T-helper 1 cell treated with Interleukin-12 subunit alpha and Interleukin-12 subunit beta and Interleukin-4 antibody, amounts not matched to agents 30 μg/mL and 1 μg/mL, for 36 hours (primary cell): ENCODE measurements around the gene SPDYC.
A peak's percentile ranks its signal among the peaks of the same experiment; 100 is the strongest.

Experiments
- H3K27ac Mint-ChIP-seq: one replicate; pipeline ENCODE4 v1.8.0; 2021; ENCODE audit warnings: mild to moderate bottlenecking, mixed read lengths
- H3K27me3 Mint-ChIP-seq: one replicate; pipeline ENCODE4 v1.8.0; 2021; ENCODE audit warnings: low read depth, mixed read lengths
- H3K36me3 Mint-ChIP-seq: one replicate; pipeline ENCODE4 v1.8.0; 2021; ENCODE audit warnings: low read depth, mixed read lengths
- H3K4me1 Mint-ChIP-seq: one replicate; pipeline ENCODE4 v1.8.0; 2021; ENCODE audit warnings: low read depth, mixed read lengths
- H3K4me3 Mint-ChIP-seq: one replicate; pipeline ENCODE4 v1.8.0; 2021; ENCODE audit warnings: mild to moderate bottlenecking, moderate library complexity, mixed read lengths
- H3K9me3 Mint-ChIP-seq: one replicate; pipeline ENCODE4 v1.8.0; 2021; ENCODE audit warnings: mixed read lengths

The SPDYC gene

GRCh38 chr11:65150509-65151299 lies 19.3 kb upstream of the SPDYC start:
- H3K36me3 Mint-ChIP-seq: no peaks in the 10 kb centered on the region
- no peaks in the 10 kb centered on the region for H3K9me3 Mint-ChIP-seq
- peaks cover 13% of the 10 kb centered on the region for H3K27me3 Mint-ChIP-seq
- no peak overlapping the region for H3K4me3 Mint-ChIP-seq
- H3K4me1 Mint-ChIP-seq: peaks cover 13% of the 10 kb centered on the region
- H3K27ac Mint-ChIP-seq: no peak overlapping the region

- no peaks in the 10 kb centered on the region for H3K36me3 Mint-ChIP-seq
- no peaks in the 10 kb centered on the region for H3K9me3 Mint-ChIP-seq
- no peak overlapping the region for H3K4me3 Mint-ChIP-seq
- H3K27me3 Mint-ChIP-seq: peaks cover 13% of the 10 kb centered on the region
- no peak overlapping the region for H3K27ac Mint-ChIP-seq
- H3K4me1 Mint-ChIP-seq: peaks cover 13% of the 10 kb centered on the region
Observed at GRCh38 chr11:65151331-65151899, 18.6 kb upstream of the SPDYC start.

GRCh38 chr11:65152122-65152521 lies 17.9 kb upstream of the SPDYC start:
- Mint-ChIP-seq H3K4me1 (peaks cover 13% of the 10 kb centered on the region), H3K27ac (no peak overlapping the region), H3K27me3 (peaks cover 13% of the 10 kb centered on the region), H3K36me3 (no peaks in the 10 kb centered on the region), H3K4me3 (no peak overlapping the region), H3K9me3 (no peaks in the 10 kb centered on the region)

- Mint-ChIP-seq H3K27ac (no peak overlapping the region), H3K4me1 (peaks cover 8% of the 10 kb centered on the region), H3K4me3 (no peak overlapping the region), H3K36me3 (no peaks in the 10 kb centered on the region), H3K27me3 (peaks cover 16% of the 10 kb centered on the region), H3K9me3 (no peaks in the 10 kb centered on the region)
Observed at GRCh38 chr11:65156256-65156655, 13.8 kb upstream of the SPDYC start.

GRCh38 chr11:65156926-65157325 lies 13.1 kb upstream of the SPDYC start:
- Mint-ChIP-seq H3K27ac (no peak overlapping the region), H3K27me3 (peaks cover 16% of the 10 kb centered on the region), H3K4me3 (no peak overlapping the region), H3K9me3 (no peaks in the 10 kb centered on the region), H3K4me1 (peaks cover 8% of the 10 kb centered on the region), H3K36me3 (no peaks in the 10 kb centered on the region)

- Mint-ChIP-seq H3K36me3 (no peaks in the 10 kb centered on the region), H3K9me3 (no peaks in the 10 kb centered on the region), H3K4me1 (peaks cover 4% of the 10 kb centered on the region), H3K27ac (no peak overlapping the region), H3K4me3 (no peak overlapping the region), H3K27me3 (peaks cover 16% of the 10 kb centered on the region)
Observed at GRCh38 chr11:65157336-65157735, 12.7 kb upstream of the SPDYC start.

- Mint-ChIP-seq H3K36me3 (no peaks in the 10 kb centered on the region), H3K27ac (no peak overlapping the region), H3K27me3 (peaks cover 9% of the 10 kb centered on the region), H3K4me3 (no peak overlapping the region), H3K4me1 (no peaks in the 10 kb centered on the region), H3K9me3 (no peaks in the 10 kb centered on the region)
Observed at GRCh38 chr11:65159012-65159411, 11.0 kb upstream of the SPDYC start.

- no peaks in the 10 kb centered on the region for H3K36me3 Mint-ChIP-seq
- H3K4me1 Mint-ChIP-seq: no peaks in the 10 kb centered on the region
- H3K27me3 Mint-ChIP-seq: peaks cover 9% of the 10 kb centered on the region
- H3K27ac Mint-ChIP-seq: no peak overlapping the region
- no peaks in the 10 kb centered on the region for H3K9me3 Mint-ChIP-seq
- no peak overlapping the region for H3K4me3 Mint-ChIP-seq
Observed at GRCh38 chr11:65160643-65161042, 9.4 kb upstream of the SPDYC start.

GRCh38 chr11:65163684-65164083 lies 6.3 kb upstream of the SPDYC start:
- Mint-ChIP-seq H3K4me1 (peaks cover 2% of the 10 kb centered on the region), H3K27ac (no peak overlapping the region), H3K9me3 (no peaks in the 10 kb centered on the region), H3K4me3 (no peak overlapping the region), H3K27me3 (peaks cover 9% of the 10 kb centered on the region), H3K36me3 (no peaks in the 10 kb centered on the region)

- Mint-ChIP-seq H3K9me3 (no peaks in the 10 kb centered on the region), H3K4me3 (no peak overlapping the region), H3K36me3 (no peaks in the 10 kb centered on the region), H3K27ac (no peak overlapping the region), H3K4me1 (peaks cover 10% of the 10 kb centered on the region), H3K27me3 (no peaks in the 10 kb centered on the region)
Observed at GRCh38 chr11:65165410-65166317, 4.4 kb upstream of the SPDYC start.

GRCh38 chr11:65166893-65167292 lies 3.1 kb upstream of the SPDYC start:
- H3K9me3 Mint-ChIP-seq: no peaks in the 10 kb centered on the region
- no peak overlapping the region for H3K27ac Mint-ChIP-seq
- no peaks in the 10 kb centered on the region for H3K27me3 Mint-ChIP-seq
- H3K36me3 Mint-ChIP-seq: no peaks in the 10 kb centered on the region
- H3K4me1 Mint-ChIP-seq: peaks cover 10% of the 10 kb centered on the region
- H3K4me3 Mint-ChIP-seq: no peak overlapping the region

- no peaks in the 10 kb centered on the region for H3K9me3 Mint-ChIP-seq
- no peak overlapping the region for H3K4me3 Mint-ChIP-seq
- H3K4me1 Mint-ChIP-seq: peaks cover 10% of the 10 kb centered on the region
- no peaks in the 10 kb centered on the region for H3K36me3 Mint-ChIP-seq
- no peaks in the 10 kb centered on the region for H3K27me3 Mint-ChIP-seq
- H3K27ac Mint-ChIP-seq: no peak overlapping the region
Observed at GRCh38 chr11:65167656-65168055, 2.4 kb upstream of the SPDYC start.

GRCh38 chr11:65169164-65169641 lies 830 bp upstream of the SPDYC start:
- no peak overlapping the region for H3K4me3 Mint-ChIP-seq
- H3K36me3 Mint-ChIP-seq: no peaks in the 10 kb centered on the region
- H3K27ac Mint-ChIP-seq: peak overlapping the region; percentile 79
- no peaks in the 10 kb centered on the region for H3K27me3 Mint-ChIP-seq
- peaks cover 10% of the 10 kb centered on the region for H3K4me1 Mint-ChIP-seq
- H3K9me3 Mint-ChIP-seq: no peaks in the 10 kb centered on the region

- no peaks in the 10 kb centered on the region for H3K9me3 Mint-ChIP-seq
- no peak overlapping the region for H3K4me3 Mint-ChIP-seq
- H3K27ac Mint-ChIP-seq: no peak overlapping the region
- H3K27me3 Mint-ChIP-seq: no peaks in the 10 kb centered on the region
- peaks cover 10% of the 10 kb centered on the region for H3K4me1 Mint-ChIP-seq
- H3K36me3 Mint-ChIP-seq: no peaks in the 10 kb centered on the region
Observed at GRCh38 chr11:65172600-65172999, 2.6 kb downstream of the SPDYC start.
